A673 (cell line): Measurements from ENCODE around the gene METTL1.

Source experiments
- EZH2 ChIP-seq: fragments of 200-600 bp; sonication (generic); IDR thresholded peaks from 2 replicates; pipeline ENCODE4 v1.6.1; 2017; ENCODE audit warnings: borderline replicate concordance, low read depth, mild to moderate bottlenecking, mixed read lengths, antibody characterized with exemption, low read length; ENCODE audit not compliant: poor library complexity, severe bottlenecking
- TF ChIP-seq, protein P1 (sequence below): fragments of 300-800, 200-600 bp; sonication (generic); conservative IDR thresholded peaks from 2 replicates; pipeline ENCODE4 v1.5.1; 2017; ENCODE audit warnings: low read depth, mild to moderate bottlenecking, antibody characterized with exemption, low read length, moderate library complexity, mixed read lengths

DNA sequence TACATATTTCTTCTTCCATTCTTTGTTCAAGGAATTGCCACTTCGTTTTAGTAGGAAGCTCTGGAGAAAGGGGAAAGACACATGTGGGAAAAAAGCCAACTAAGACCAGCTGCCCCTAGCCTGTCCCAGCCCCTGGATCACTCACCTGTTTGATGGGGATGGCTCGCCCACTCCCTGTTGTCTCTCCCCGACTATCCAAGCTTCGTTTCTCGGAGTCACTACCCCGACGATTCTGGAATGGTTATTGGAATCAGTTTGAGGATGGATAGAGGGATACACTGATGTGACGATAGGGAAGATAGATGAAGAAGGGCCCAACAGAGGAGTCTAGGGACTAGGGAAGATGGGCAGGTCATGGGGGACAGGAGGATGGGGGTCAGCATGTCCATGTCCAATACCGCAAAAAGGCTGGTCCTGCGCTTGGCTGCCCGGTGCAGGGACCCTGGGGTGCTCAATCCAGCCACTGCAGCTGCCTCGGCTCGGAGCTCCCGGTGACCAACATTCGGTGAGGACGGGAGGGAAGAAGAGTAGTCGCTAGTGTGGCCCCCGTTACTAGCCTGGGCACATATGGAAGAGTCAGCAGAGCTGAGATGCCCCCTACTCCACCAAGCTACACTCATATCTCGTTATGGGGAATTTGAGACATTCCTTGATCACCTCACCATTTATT, 40.4 kb downstream of the METTL1 start:
- TF ChIP-seq EZH2 = no peak
- TF ChIP-seq, protein P1, sequence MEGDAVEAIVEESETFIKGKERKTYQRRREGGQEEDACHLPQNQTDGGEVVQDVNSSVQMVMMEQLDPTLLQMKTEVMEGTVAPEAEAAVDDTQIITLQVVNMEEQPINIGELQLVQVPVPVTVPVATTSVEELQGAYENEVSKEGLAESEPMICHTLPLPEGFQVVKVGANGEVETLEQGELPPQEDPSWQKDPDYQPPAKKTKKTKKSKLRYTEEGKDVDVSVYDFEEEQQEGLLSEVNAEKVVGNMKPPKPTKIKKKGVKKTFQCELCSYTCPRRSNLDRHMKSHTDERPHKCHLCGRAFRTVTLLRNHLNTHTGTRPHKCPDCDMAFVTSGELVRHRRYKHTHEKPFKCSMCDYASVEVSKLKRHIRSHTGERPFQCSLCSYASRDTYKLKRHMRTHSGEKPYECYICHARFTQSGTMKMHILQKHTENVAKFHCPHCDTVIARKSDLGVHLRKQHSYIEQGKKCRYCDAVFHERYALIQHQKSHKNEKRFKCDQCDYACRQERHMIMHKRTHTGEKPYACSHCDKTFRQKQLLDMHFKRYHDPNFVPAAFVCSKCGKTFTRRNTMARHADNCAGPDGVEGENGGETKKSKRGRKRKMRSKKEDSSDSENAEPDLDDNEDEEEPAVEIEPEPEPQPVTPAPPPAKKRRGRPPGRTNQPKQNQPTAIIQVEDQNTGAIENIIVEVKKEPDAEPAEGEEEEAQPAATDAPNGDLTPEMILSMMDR = no peak
